HG03469 (cell line): ENCODE measurements around the gene LIMA1.
"Not testable (repeated sequence)": the region's sequence is repeated elsewhere in the genome, so short reads cannot be mapped to it uniquely, and the experiment has no call there.

ENCODE experiments used
- ATAC-seq: cut with Tn5 transposase; IDR thresholded peaks from one replicate; pipeline ENCODE4 v1.9.1; 2021; ENCODE audit warnings: mild to moderate bottlenecking, moderate library complexity, moderate number of reproducible peaks; ENCODE audit not compliant: unreplicated experiment

The LIMA1 gene

DNA sequence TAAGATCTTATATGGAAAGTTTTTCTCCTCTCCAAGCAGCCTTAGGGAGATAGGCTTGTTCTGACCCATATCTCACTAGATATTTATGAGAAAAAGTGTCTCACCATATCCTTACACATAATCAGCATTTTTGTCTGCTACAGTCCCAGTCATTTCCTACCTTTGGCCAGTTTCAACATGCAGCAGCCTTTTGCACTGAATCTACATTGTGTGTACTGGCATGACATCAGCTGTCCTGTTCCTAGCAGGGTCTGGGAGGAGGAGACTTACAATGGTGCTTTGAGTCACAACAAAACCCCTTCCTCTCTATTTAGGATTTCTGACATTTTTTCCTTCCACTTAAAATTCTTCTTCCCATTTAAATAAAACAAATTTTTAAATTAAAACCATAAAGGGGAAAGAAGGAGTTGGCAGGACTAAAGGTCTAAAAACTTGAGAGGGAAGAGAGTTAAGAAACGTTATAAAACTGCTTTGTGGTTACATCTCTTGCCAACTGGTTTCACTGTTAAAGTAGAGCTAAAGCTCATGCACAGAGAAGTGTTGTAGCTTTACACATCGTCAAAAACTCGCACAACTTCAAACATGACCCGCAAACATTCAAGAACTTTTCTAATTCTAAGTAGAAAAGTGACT lies 62.8 kb downstream of the LIMA1 start:
- ATAC-seq, result peak; percentile 34

- ATAC-seq, result no peak
Measured at GRCh38 chr12:50219544-50219943, 63.8 kb downstream of the LIMA1 start.

- not testable (repeated sequence) for ATAC-seq
Measured at GRCh38 chr12:50219001-50219400, 64.3 kb downstream of the LIMA1 start.

DNA sequence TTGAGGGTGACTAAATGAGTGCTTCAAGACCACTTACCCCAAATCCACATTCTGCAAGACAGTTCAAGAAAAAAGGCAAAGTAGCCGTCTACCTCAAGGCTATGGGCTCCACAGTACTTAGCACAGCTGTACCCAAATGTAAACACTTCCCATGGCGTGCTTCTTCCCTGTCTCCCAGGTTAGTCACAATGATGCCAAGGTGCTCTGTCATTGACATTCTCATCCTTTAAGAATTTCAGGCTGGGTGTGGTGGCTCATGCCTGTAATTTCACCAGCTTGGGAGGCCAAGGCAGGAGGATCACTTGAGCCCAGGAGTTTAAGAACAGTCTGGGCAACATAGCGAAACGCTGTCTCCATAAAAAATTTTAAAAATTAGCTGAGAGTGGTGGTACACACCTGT lies 64.9 kb downstream of the LIMA1 start:
- no peak for ATAC-seq

GRCh38 chr12:50217202-50217601 lies 66.1 kb downstream of the LIMA1 start:
- ATAC-seq, result no peak

- ATAC-seq, result no peak
Measured at GRCh38 chr12:50215033-50215432, 68.3 kb downstream of the LIMA1 start.

DNA sequence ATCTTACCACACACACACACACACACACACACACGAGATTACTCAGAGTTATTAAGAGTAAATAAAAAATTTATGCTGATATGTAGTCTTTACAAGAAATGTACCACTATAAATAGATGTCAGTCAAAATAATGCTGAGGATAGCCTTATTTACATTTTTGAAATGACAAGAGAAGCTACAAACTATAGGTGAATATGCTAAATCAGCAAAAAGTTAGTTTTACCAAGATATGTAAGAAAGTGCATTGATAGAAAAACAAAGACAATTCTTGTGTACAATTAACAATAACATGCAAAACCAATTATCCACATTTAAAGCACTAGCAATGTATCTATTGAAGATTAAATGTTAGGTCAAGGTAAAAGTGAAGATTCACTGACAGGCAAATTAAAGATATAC lies 69.3 kb downstream of the LIMA1 start:
- no peak for ATAC-seq

DNA sequence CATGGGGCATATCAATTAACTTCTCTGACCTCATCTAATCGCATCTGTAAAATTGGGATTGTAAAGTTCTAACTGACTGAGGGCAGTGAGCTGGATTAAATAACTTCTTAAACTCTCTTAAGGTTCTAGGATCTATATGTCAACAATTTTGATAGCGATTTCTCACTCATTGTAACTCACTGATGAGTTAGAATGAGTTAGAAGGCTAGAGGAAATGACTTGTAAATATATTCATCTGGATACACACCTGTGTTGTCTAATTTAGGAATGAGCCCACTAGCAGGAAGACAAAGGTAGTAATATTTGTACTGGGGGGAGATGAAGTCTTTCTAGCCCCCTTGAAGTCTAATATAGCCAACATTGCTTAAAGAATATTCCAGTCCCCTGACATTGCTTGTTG lies 69.9 kb downstream of the LIMA1 start:
- no peak for ATAC-seq

GRCh38 chr12:50212071-50212467 lies 71.3 kb downstream of the LIMA1 start:
- ATAC-seq, result no peak

DNA sequence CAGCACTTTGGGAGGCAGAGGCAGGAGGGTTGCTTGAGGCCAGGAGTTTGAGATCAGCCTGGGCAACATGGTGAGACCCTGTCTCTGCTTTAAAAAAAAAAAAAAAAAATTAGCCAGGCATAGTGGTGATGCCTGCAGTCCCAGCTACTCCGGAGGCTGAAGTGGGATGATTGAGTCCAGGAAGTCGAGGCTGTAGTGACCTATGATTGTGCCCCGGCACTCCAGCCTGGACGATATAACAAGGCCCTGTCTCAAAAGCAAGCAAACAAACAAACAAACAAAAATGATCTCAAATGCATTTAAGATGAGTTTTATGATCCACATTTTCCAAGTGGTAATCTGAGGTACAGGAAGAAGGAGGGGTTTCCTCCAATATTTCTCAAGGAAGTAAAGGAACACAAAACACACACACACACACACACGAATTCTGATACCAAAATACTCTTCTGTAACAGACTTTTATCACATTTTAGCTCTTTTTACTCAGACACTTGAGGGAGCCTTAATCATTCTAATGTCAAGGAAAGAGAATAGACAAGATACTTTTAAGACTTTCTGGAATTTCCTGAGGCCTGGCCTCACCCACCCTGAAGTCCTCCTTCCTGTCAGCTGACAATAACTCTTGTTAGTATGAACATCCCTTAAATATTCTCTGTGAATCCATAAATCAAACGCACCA lies 71.8 kb downstream of the LIMA1 start:
- no peak for ATAC-seq

- ATAC-seq, result no peak
Measured at GRCh38 chr12:50207424-50207823, 75.9 kb downstream of the LIMA1 start.

- no peak for ATAC-seq
Measured at GRCh38 chr12:50205648-50206047, 77.7 kb downstream of the LIMA1 start.

DNA sequence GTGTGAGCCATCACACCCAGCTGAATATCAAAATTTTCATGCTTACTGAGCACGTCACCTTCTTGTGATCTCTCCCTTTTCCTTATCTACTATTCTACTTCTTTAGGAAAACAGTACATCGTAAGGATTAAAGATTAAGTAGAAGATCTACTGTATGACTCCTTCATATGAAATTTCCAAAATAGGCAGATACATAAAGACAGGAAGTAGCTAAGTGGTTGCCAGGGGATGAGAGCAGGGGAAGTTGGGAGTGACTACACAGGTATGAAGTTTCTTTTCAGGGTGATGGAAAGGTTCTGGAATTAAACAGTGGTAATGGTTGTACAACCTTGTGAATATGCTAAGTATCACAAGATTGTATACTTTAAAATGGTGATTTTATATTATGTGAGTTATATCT lies 79.6 kb downstream of the LIMA1 start:
- no peak for ATAC-seq

GRCh38 chr12:50201987-50202521 lies 81.3 kb downstream of the LIMA1 start:
- ATAC-seq, result no peak

- ATAC-seq, result no peak
Measured at GRCh38 chr12:50200552-50201273, 82.6 kb downstream of the LIMA1 start.

DNA sequence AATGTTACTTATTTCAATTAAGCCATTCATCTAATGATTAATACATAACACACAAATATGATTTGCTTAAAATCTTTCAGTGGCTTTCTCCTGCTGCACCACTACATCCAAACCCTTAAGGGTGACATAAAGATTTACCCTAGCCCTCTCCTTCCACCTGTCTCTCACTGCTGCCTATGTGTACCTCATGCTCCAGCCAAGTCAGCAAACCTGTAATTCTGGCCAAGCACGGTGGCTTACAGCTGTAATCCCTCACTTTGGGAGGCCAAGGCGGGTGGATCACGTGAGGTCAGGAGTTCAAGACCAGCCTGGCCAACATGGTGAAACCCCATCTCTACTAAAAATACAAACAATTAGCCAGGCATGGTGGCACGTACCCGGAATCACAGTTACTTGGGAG lies 84.5 kb downstream of the LIMA1 start:
- no peak for ATAC-seq

- ATAC-seq, result no peak
Measured at GRCh38 chr12:50197297-50197727, 86.0 kb downstream of the LIMA1 start.

DNA sequence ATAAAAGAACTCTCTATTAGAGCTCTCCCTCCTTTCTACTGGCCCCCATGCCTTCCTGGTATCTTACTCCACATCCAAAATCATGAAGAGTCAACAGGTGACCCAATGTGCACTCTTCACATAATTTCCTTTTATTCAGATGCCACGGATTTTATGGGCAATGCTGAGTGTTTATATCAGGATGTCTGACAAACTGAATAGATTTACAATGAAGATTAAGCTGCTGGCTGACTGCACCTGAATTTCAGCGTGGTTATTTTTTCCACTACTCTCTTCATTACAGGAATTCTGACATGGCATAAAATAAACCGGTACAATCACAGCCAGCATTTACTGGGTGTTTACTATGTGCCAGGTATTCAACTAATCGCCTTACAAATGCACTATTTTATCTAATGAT lies 86.8 kb downstream of the LIMA1 start:
- ATAC-seq, result no peak

- no peak for ATAC-seq
Measured at GRCh38 chr12:50195832-50196231, 87.5 kb downstream of the LIMA1 start.

GRCh38 chr12:50192908-50193307 lies 90.4 kb downstream of the LIMA1 start:
- no peak for ATAC-seq

- ATAC-seq, result no peak
Measured at GRCh38 chr12:50192236-50192635, 91.1 kb downstream of the LIMA1 start.

DNA sequence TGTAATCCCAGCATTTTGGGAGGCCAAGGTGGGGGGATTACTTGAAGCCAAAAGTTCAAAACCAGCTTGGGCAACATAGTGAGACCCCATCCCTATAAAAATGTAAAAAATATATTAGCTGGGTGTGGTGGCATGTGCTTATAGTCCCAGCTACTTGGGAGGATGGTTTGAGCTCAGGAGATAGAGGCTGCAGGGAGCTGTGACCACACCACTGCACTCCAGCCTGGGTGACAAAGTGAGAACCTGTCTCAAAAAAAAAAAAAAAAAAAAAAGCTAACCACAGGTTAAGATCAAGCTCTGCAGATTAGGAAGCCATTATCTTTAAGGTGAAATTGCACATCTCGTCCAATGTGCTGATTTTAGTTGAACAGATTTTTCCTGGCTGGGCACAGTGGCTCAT lies 92.5 kb downstream of the LIMA1 start:
- ATAC-seq, result no peak
